A549 (cell line): ENCODE results near the gene USH1C.

Source experiments
- FOSL2 ChIP-seq, 2 experiments: fragments of 450-650 bp in 1 of 2; fragments of >200 bp in 1 of 2; sonication (Bioruptor Twin) in 1 of 2; formaldehyde crosslinking; IDR thresholded peaks; 2 replicates each; pipeline versions ENCODE4 v1.5.0 to v1.6.1; 2016 to 2020; ENCODE audit warnings: mild to moderate bottlenecking in 1 of 2, moderate library complexity in 1 of 2
- KDM1A ChIP-seq: fragments of 200-600 bp; sonication (generic); IDR thresholded peaks from 2 replicates; pipeline ENCODE4 v1.6.1; 2016; ENCODE audit warnings: low read depth, mild to moderate bottlenecking
- SREBF2 ChIP-seq: fragments of 450-650 bp; IDR thresholded peaks from 2 replicates; pipeline ENCODE4 v1.6.1; 2014; ENCODE audit warnings: mild to moderate bottlenecking, moderate library complexity
- TF ChIP-seq, protein P1 (sequence below): fragments of >200 bp; sonication (Bioruptor Twin); formaldehyde crosslinking; IDR thresholded peaks from 3 replicates; pipeline ENCODE4 v1.5.1; 2016
- TF ChIP-seq, protein P2 (sequence below): fragments of 200-600 bp; sonication (generic); IDR thresholded peaks from 2 replicates; pipeline ENCODE4 v1.6.1; 2016; ENCODE audit warnings: antibody characterized with exemption, mild to moderate bottlenecking, moderate library complexity

DNA sequence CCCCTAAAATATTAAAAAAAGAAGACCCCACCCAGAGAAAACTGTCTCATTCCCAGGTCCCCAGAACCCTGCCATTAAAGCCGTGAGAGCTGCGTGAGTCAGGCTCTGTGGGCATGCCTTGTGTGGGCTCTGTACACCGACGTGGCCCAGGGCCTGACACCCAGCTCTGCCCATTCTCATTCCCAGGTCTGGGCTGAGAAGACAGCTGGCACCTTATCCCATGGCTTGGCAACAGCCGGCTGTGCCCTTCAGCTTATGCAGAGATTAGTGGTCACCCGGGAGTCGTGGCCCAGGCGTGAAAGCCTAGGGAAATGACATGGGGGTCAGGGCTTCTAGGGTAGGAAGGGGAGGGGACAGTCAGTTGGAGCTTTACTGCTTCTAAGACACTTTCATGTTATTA lies 34.7 kb upstream of the USH1C start:
- TF ChIP-seq, protein P1, sequence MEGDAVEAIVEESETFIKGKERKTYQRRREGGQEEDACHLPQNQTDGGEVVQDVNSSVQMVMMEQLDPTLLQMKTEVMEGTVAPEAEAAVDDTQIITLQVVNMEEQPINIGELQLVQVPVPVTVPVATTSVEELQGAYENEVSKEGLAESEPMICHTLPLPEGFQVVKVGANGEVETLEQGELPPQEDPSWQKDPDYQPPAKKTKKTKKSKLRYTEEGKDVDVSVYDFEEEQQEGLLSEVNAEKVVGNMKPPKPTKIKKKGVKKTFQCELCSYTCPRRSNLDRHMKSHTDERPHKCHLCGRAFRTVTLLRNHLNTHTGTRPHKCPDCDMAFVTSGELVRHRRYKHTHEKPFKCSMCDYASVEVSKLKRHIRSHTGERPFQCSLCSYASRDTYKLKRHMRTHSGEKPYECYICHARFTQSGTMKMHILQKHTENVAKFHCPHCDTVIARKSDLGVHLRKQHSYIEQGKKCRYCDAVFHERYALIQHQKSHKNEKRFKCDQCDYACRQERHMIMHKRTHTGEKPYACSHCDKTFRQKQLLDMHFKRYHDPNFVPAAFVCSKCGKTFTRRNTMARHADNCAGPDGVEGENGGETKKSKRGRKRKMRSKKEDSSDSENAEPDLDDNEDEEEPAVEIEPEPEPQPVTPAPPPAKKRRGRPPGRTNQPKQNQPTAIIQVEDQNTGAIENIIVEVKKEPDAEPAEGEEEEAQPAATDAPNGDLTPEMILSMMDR, result no peak
- TF ChIP-seq SREBF2 (no peak), FOSL2 (IDR thresholded peaks at IDR 0.05) (no peak), FOSL2 (CRISPR knock-in tag; IDR thresholded peaks at IDR 0.05) (no peak), KDM1A (no peak)
- TF ChIP-seq, protein P2, sequence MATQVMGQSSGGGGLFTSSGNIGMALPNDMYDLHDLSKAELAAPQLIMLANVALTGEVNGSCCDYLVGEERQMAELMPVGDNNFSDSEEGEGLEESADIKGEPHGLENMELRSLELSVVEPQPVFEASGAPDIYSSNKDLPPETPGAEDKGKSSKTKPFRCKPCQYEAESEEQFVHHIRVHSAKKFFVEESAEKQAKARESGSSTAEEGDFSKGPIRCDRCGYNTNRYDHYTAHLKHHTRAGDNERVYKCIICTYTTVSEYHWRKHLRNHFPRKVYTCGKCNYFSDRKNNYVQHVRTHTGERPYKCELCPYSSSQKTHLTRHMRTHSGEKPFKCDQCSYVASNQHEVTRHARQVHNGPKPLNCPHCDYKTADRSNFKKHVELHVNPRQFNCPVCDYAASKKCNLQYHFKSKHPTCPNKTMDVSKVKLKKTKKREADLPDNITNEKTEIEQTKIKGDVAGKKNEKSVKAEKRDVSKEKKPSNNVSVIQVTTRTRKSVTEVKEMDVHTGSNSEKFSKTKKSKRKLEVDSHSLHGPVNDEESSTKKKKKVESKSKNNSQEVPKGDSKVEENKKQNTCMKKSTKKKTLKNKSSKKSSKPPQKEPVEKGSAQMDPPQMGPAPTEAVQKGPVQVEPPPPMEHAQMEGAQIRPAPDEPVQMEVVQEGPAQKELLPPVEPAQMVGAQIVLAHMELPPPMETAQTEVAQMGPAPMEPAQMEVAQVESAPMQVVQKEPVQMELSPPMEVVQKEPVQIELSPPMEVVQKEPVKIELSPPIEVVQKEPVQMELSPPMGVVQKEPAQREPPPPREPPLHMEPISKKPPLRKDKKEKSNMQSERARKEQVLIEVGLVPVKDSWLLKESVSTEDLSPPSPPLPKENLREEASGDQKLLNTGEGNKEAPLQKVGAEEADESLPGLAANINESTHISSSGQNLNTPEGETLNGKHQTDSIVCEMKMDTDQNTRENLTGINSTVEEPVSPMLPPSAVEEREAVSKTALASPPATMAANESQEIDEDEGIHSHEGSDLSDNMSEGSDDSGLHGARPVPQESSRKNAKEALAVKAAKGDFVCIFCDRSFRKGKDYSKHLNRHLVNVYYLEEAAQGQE, result no peak
